OCI-LY1 (cell line): ENCODE data around the gene ZNF677.

ENCODE experiments used
- EZH2 ChIP-seq: fragments of 200-600 bp; sonication (generic), shearing (Covaris generic); IDR thresholded peaks from 2 replicates; pipeline ENCODE4 v1.8.0; 2017; ENCODE audit warnings: borderline replicate concordance, mixed run types, mild to moderate bottlenecking, antibody characterized with exemption, low read length, moderate library complexity, mixed read lengths
- TF ChIP-seq, protein P1 (sequence below): fragments of 200-600 bp; sonication (generic), shearing (Covaris generic); IDR thresholded peaks from 2 replicates; pipeline ENCODE4 v1.5.1; 2017; ENCODE audit warnings: mild to moderate bottlenecking, antibody characterized with exemption, low read length, moderate library complexity, mixed read lengths

DNA sequence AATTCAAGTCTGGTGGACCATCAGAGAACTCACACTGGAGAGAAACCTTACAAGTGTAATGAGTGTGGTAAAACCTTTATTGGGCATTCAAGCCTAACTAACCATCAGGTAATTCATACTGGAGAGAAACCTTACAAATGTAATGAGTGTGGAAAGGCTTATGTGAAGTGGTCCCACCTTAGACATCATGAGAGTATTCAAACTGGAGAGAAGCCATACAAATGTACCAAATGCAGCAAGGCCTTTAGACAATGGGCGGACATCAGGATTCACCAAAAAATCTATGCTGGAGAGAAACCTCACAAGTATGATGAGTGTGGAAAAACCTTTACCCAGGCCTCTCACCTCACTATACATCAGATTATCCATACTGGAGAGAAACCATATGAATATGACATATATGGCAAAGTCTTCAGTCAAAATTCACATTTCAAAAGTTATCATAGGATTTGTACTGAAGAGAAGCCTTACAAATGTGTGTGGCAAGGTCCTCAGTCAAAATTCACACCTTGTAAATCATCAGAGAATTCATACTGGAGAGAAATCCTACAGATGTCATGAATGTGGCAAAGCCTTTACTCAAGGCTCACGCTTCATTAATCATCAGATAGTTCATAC is 41.9 kb downstream of the ZNF677 start:
- TF ChIP-seq EZH2: no peak
- TF ChIP-seq, protein P1, sequence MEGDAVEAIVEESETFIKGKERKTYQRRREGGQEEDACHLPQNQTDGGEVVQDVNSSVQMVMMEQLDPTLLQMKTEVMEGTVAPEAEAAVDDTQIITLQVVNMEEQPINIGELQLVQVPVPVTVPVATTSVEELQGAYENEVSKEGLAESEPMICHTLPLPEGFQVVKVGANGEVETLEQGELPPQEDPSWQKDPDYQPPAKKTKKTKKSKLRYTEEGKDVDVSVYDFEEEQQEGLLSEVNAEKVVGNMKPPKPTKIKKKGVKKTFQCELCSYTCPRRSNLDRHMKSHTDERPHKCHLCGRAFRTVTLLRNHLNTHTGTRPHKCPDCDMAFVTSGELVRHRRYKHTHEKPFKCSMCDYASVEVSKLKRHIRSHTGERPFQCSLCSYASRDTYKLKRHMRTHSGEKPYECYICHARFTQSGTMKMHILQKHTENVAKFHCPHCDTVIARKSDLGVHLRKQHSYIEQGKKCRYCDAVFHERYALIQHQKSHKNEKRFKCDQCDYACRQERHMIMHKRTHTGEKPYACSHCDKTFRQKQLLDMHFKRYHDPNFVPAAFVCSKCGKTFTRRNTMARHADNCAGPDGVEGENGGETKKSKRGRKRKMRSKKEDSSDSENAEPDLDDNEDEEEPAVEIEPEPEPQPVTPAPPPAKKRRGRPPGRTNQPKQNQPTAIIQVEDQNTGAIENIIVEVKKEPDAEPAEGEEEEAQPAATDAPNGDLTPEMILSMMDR: no peak
